ENCODE measurements around the gene FAM3D. TPM values are rescaled to one million over a fixed set of nuclear protein-coding genes. Genes with fewer than 3 reads are reported as not detected.
A peak's percentile ranks its signal among the peaks of the same experiment; 100 is the strongest.

The FAM3D gene
- total RNA-seq, 4 donors from 2014 or later: 1.9 to 33.2 TPM; not detected in 2

- TF ChIP-seq POLR2AphosphoS5 (IDR thresholded peaks at IDR 0.05): no peak
- TF ChIP-seq POLR2A (IDR thresholded peaks at IDR 0.05): no peak
- TF ChIP-seq EP300 (IDR thresholded peaks at IDR 0.05): no peak
- no peak for TF ChIP-seq CTCF (IDR thresholded peaks at IDR 0.05)
Measured at GRCh38 chr3:58630710-58631092, 35.9 kb downstream of the FAM3D start.

DNA sequence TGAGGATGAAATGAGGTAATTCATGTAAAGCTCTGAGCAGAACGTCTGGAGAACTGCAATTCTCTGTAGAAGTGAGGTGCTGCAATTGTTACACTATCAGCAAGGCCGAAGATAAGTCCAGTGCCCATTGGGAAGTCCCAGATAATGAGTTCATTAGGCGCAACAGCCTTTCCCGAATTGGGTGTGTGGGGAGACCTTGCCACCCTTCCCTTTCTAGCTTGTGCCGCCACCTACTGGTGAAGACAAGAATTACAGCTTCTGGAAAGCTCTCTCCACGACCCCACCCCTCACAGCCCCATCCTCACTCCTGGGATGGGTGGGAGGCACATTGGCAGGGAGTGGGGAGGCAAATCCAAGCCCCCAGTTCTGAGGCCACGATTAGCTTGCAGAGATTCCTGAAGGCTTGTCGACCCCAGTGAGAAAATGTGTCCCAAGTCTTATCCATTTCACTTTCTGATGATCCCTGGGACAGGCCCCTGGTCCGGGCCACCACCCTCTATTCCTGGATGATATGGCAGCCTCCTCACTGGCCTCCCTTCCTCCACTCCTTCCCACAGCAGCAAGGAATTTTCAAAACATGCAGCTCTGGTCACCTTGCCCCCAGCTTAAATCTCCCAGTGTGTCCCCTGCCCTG lies 36.4 kb downstream of the FAM3D start:
- Histone ChIP-seq H3K27me3 (no peaks in the 10 kb centered on the region), H3K27ac (peak overlapping the region in 3 of 4 donors; percentile 62 to 73 (median 68)), H3K4me3 (no peak overlapping the region), H3K4me1 (peaks cover 0 to 39% (median 30%) of the 10 kb centered on the region in 3 donors), H3K36me3 (no peaks in the 10 kb centered on the region), H3K9me3 (no peaks in the 10 kb centered on the region)
- peak in 3 of 4 experiments; percentile 92 to 97 (median 95) for TF ChIP-seq CTCF (IDR thresholded peaks at IDR 0.05)
- TF ChIP-seq POLR2AphosphoS5 (IDR thresholded peaks at IDR 0.05): no peak
- TF ChIP-seq EP300 (IDR thresholded peaks at IDR 0.05): no peak
- WGBS, 2 donors (ENCODE audit: low coverage in 1 of 2): 14% methylated on average over 2 of the region's 9 CpGs; no CpG with 5 or more reads in 1 of the 2 donors
- ATAC-seq: peak; percentile 62

More at GRCh38 chr3:58630710-58631092, 35.9 kb downstream of the FAM3D start:
- no peak overlapping the region for H3K27ac ChIP-seq
- H3K4me3 ChIP-seq: no peak overlapping the region
- ATAC-seq: no peak
- no peaks in the 10 kb centered on the region for H3K27me3 ChIP-seq
- 33 to 50% methylated on average over 1 of the region's 5 CpGs for WGBS, 2 donors (ENCODE audit: low coverage in 1 of 2)
- peaks cover 0 to 39% (median 30%) of the 10 kb centered on the region in 3 donors for H3K4me1 ChIP-seq
- no peaks in the 10 kb centered on the region for H3K36me3 ChIP-seq
- H3K9me3 ChIP-seq: no peaks in the 10 kb centered on the region

DNA sequence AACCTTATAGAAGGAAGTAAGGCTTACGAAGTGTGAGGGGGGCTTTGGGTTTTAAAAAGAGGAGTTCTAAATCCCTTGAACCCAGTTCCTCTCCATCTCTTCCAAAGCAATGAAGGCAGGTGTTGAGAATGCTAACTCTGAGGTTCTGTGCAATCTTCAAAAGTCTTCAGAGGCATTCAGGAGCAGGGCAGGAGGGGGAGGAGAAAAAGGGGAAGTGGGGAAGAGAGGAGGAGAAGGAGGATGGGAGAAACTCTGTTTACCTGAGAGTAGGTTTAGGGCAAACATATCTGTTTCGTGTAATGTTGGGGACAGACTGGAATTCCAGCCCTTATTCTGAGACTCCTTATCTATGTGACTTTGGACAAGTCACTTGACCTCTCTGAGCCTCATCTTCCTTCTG lies 36.9 kb downstream of the FAM3D start:
- peak overlapping the region in 3 of 4 donors; percentile 62 to 73 (median 68) for H3K27ac ChIP-seq
- peaks cover 0 to 39% (median 30%) of the 10 kb centered on the region in 3 donors for H3K4me1 ChIP-seq
- no peak for TF ChIP-seq CTCF (IDR thresholded peaks at IDR 0.05)
- no peaks in the 10 kb centered on the region for H3K9me3 ChIP-seq
- WGBS, 2 donors (ENCODE audit: low coverage in 1 of 2): 69 to 100% methylated on average over 2 of the region's 2 CpGs
- H3K36me3 ChIP-seq: no peaks in the 10 kb centered on the region
- H3K27me3 ChIP-seq: no peaks in the 10 kb centered on the region
- no peak for ATAC-seq
- H3K4me3 ChIP-seq: no peak overlapping the region

GRCh38 chr3:58628823-58629562 lies 37.6 kb downstream of the FAM3D start:
- peak overlapping the region in 3 of 4 donors; percentile 62 to 73 (median 68) for H3K27ac ChIP-seq
- no peaks in the 10 kb centered on the region for H3K9me3 ChIP-seq
- no peak overlapping the region for H3K4me3 ChIP-seq
- no peaks in the 10 kb centered on the region for H3K27me3 ChIP-seq
- TF ChIP-seq EP300 (IDR thresholded peaks at IDR 0.05): no peak
- no peak for TF ChIP-seq POLR2A (IDR thresholded peaks at IDR 0.05)
- TF ChIP-seq CTCF (IDR thresholded peaks at IDR 0.05): no peak
- peak; percentile 61 for TF ChIP-seq POLR2AphosphoS5 (IDR thresholded peaks at IDR 0.05)
- ATAC-seq: peak; percentile 52
- 44 to 60% methylated on average over 9 to 10 of the region's 13 CpGs for WGBS, 2 donors (ENCODE audit: low coverage in 1 of 2)
- H3K36me3 ChIP-seq: no peaks in the 10 kb centered on the region
- peaks cover 0 to 39% (median 30%) of the 10 kb centered on the region in 3 donors for H3K4me1 ChIP-seq
